Mammary microvascular endothelial cell (primary cell): Measurements from ENCODE around the gene MAGEB1. TPM values are rescaled to one million over a fixed set of nuclear protein-coding genes. Genes with fewer than 3 reads are reported as not detected.

Experiments
- total RNA-seq: library from RNA; depleted of rRNA; stranded (reverse); fragments of >200 nt; gene quantifications from 2 replicates; pipeline ENCODE4 v1.2.3, GENCODE V29; 2015

The MAGEB1 gene
- not detected in 2 replicates for total RNA-seq

GRCh38 chrX:30246769-30247489 is at the start of gene MAGEB1:
MAGEB1 (plus strand) TSS chrX:30247146; CDS start chrX:30250494, 3,348 bp downstream.

GRCh38 chrX:30215357-30215843 is 31.5 kb upstream of the MAGEB1 start, which contains the start of gene MAGEB2:
MAGEB2 (plus strand) TSS chrX:30215563; CDS start chrX:30218581, 3,018 bp downstream.

GRCh38 chrX:30230395-30230794 is 16.6 kb upstream of the MAGEB1 start, which contains the start of gene MAGEB3:
MAGEB3 (plus strand) TSS chrX:30230657; CDS start chrX:30235925, 5,268 bp downstream.

GRCh38 chrX:30241724-30242415 is 5.1 kb upstream of the MAGEB1 start, which contains the start of gene MAGEB4:
MAGEB4 (plus strand) TSS chrX:30242000; CDS start chrX:30242136, 136 bp downstream.

Other genes with a start within 250 kb of the MAGEB1 start
- gene MAGEB2, start 31.6 kb upstream of the MAGEB1 start, total RNA-seq = not detected in 2 replicates
- not detected in 2 replicates for gene MAGEB3, start 16.5 kb upstream of the MAGEB1 start, total RNA-seq
- not detected in 2 replicates for gene MAGEB4, start 5.1 kb upstream of the MAGEB1 start, total RNA-seq
- gene NR0B1, start 62.2 kb downstream of the MAGEB1 start, total RNA-seq = not detected in 2 replicates